HG03469 (cell line): ENCODE measurements around the gene HSPA1L.
"Not testable (repeated sequence)": the region's sequence is repeated elsewhere in the genome, so short reads cannot be mapped to it uniquely, and the experiment has no call there.

Source experiments
- ATAC-seq: cut with Tn5 transposase; IDR thresholded peaks from one replicate; pipeline ENCODE4 v1.9.1; 2021; ENCODE audit warnings: mild to moderate bottlenecking, moderate library complexity, moderate number of reproducible peaks; ENCODE audit not compliant: unreplicated experiment

The HSPA1L gene

GRCh38 chr6:31815025-31815838 is at the start of gene HSPA1L, which contains the start of gene HSPA1A:
Gene HSPA1L (minus strand): TSS chr6:31815283. CDS start chr6:31811972, 3,311 bp downstream.
Gene HSPA1A (plus strand): TSS chr6:31815543. CDS start chr6:31815757, 214 bp downstream.
- ATAC-seq = no peak

- no peak for ATAC-seq
Measured at GRCh38 chr6:31864818-31865204, 49.7 kb upstream of the HSPA1L start.

GRCh38 chr6:31864123-31864562 is 49.1 kb upstream of the HSPA1L start:
- ATAC-seq = not testable (repeated sequence)

GRCh38 chr6:31862344-31863235 is 47.5 kb upstream of the HSPA1L start, which contains the start of gene NEU1:
Gene NEU1 (minus strand): TSS chr6:31862821. CDS start chr6:31862776, 45 bp downstream.
- ATAC-seq = peak; percentile 83

GRCh38 chr6:31861919-31862343 is 46.8 kb upstream of the HSPA1L start:
- no peak for ATAC-seq

- no peak for ATAC-seq
Measured at GRCh38 chr6:31861150-31861549, 46.1 kb upstream of the HSPA1L start.

- no peak for ATAC-seq
Measured at GRCh38 chr6:31860349-31860748, 45.3 kb upstream of the HSPA1L start.

- ATAC-seq = no peak
Measured at GRCh38 chr6:31859923-31860322, 44.8 kb upstream of the HSPA1L start.

- no peak for ATAC-seq
Measured at GRCh38 chr6:31858707-31859106, 43.6 kb upstream of the HSPA1L start.

- not testable (repeated sequence) for ATAC-seq
Measured at GRCh38 chr6:31857774-31858173, 42.7 kb upstream of the HSPA1L start.

- not testable (repeated sequence) for ATAC-seq
Measured at GRCh38 chr6:31851980-31852718, 37.1 kb upstream of the HSPA1L start.

- ATAC-seq = no peak
Measured at GRCh38 chr6:31851485-31851832, 36.4 kb upstream of the HSPA1L start.

GRCh38 chr6:31850765-31851484 is 35.8 kb upstream of the HSPA1L start:
- no peak for ATAC-seq

GRCh38 chr6:31847276-31847978 is 32.3 kb upstream of the HSPA1L start:
- no peak for ATAC-seq

GRCh38 chr6:31844507-31844906 is 29.4 kb upstream of the HSPA1L start:
- ATAC-seq = no peak

GRCh38 chr6:31842053-31842452 is 27.0 kb upstream of the HSPA1L start:
- ATAC-seq = no peak

- not testable (repeated sequence) for ATAC-seq
Measured at GRCh38 chr6:31839779-31840126, 24.7 kb upstream of the HSPA1L start.

- no peak for ATAC-seq
Measured at GRCh38 chr6:31838968-31839367, 23.9 kb upstream of the HSPA1L start.

GRCh38 chr6:31838114-31838553 is 23.1 kb upstream of the HSPA1L start:
- not testable (repeated sequence) for ATAC-seq
